Measurements from ENCODE around the gene CCDC24.

Gene CCDC24

DNA sequence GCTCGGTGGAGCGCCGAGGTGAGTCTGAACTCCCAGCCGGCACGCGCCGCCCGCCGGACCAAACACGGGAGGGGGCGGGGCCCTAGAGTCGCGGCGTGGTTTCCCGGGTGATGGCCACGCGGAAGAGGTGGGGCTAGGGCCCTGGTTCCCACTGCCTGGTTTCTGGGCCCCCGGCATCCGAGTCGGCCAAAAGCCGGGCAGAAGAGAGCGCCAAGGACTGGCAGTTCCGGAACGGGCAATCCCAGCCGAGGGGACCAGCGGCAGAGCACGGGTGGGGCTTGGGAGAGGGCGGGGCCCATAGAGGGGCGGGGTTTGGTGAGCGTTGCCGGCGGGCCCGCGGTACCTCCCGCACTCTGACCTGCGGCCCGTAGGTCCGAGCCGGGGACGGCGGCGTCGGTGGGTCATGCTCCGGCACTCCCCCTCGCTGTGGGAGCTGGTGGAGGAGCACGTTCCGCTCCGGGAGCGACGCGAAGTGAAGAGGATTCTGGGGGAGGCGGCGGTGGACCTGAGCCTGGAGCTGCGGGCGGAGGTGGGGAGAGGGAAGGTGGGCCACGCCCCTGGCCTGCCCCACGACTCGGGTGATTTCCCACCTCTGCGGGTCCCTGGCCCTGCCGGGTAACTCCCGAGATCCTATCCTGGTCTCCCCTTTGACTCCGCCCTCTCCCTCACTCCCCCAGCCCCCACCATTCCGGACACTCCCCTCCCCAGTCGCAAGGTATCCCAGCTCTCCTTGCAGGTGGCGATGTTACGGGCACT is at the start of gene CCDC24:
Gene CCDC24 (plus strand): TSS at position 124 of the 756 bp plus-strand sequence. CDS start 280 bp downstream, at position 404.
- DNase-seq, result peak; percentile 88

DNA sequence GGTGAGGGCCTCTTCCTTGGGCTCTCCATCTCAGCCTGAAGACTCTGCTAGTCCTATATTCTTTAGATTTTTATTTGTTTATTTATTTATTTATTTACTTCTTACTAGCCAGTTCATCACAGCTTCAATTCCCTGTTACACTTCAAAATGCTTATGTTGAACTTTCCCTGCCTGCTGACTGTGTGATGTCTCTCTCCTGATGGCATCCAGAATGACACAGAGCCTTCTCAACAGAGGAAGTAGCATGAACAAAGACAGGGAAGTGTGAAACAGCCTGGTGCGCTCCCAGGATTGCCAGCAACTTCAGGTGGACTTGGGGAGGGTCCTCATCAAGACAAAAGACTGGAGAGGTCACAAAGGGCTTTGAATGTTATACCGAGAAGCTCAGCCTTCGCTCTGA is 49.0 kb upstream of the CCDC24 start:
- no peak for DNase-seq

DNA sequence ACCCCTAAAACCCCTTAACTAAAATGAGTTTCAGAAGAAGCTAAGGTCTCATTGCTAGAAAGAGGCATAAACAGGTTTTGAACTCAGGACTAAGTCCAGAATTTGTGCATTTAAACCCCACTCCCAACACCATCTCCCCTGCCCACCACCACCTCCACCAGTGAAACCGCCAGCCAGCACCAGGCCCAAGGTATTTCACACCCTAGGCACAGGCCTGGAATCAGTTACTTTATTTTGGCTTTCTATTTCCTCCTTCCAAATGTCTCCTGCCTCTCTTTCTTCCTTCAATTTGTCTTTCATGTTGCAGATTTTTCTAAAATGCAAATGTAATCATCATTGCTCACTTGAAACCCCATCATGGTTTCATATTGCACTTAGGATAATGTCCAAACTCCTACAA is 46.5 kb upstream of the CCDC24 start:
- no peak for DNase-seq

DNA sequence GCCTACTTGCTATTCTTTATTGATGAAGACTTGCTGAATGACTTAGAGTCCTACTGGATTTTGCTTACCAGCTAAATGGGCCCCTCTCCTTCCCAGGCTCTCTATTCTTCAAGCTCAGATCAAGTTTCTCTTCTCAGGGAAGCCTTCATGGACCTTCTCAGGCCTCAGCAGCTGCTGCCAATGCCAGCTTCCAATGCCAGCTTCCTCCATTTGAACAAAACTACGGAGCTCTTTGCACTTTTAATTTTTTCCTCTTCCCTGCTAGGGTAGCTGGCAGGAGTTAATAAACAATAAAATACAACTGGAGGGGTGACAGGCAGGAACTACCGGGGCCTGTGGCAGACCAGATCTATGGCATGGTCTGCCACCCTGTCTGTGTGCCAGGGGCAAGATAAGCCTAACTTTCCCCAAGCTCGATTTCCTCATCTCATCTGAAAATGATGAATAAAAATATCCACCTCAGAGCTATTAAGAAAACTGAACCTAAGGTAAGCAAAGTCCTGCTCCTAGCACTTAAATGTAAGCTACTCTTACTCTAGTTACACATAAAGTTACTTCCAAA is 45.6 kb upstream of the CCDC24 start:
- no peak for DNase-seq

DNA sequence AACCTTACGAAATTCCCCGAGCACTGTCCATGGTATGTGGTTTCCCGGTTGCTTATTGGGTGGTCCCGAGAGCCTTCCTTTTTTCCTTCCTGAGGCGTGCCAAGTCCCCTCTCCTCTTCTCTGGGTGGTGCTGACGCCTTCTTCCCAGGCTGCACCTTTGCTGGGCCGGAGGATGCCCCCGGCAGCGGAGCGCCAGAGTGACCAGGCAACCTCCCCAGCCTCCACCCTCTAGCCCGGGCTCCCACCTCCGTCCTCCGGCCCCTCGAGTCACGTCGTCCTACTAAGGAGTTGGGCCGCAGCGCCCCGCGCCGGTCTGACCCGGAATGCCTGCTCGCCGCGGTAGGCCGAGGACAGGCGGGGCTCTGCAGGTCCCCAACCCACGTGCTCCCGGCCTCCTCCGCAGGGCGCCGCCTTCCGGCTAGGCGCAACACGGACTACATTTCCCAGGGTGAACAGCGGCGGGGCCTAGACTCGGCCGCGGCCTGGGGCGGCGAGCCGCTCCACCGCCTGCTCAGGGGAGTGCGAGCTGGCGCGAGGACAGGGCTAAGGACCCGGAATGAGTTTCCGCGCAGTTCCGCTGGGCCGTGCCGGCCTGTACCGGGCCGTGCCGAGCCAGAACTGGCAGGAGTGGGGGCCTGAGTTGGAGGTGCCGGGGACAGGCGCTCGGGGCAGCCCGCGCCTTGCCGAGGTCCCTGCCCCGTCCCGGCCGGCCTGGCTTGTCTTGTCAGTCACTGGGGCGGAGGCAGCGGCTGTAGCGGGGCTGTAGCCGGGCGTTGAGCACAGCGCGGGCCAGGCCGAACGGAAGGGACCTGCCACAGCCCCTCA is 45.0 kb upstream of the CCDC24 start, which contains the start of gene IPO13:
Gene IPO13 (plus strand): TSS at position 715 of the 825 bp plus-strand sequence. CDS start 651 bp downstream, outside the sequence.
- DNase-seq, result peak; percentile 97

DNA sequence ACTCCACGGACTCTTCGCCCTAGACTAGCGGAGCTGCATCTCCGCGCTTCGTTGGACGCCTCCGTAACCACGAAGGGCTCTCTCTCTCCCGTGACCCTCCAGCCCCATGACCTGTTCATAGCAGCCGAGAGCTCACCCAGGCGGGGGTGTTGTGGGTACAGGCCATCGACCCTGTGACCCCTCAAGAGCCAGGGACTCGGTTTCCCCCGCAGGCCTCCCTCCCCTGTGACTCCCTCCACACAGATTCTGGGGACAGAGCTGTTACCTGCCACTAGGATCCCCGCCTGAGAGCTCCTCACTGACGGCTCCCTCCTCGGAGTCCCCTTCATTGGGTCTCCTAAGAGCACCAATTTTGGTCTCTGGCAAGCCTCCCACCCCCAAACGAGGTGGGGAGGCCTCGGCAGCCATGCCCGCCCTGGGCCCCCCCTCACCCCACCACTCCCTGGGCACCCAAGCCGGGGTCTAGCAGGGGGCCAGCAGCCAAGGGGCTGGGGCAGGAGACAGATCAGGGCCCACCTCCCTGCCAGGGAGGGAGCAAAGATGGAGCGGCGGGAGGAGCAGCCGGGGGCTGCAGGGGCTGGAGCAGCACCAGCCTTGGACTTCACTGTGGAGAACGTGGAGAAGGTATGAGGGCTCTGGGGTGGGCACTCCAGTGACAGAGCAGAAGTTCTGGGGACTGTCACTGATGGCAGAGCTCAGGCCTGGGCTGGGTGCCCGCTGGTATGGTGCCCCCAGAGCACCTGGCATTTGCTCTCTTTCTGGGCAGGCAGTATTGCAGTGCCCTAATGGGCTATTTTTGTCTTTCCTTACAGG is 44.1 kb upstream of the CCDC24 start:
- DNase-seq, result no peak

DNA sequence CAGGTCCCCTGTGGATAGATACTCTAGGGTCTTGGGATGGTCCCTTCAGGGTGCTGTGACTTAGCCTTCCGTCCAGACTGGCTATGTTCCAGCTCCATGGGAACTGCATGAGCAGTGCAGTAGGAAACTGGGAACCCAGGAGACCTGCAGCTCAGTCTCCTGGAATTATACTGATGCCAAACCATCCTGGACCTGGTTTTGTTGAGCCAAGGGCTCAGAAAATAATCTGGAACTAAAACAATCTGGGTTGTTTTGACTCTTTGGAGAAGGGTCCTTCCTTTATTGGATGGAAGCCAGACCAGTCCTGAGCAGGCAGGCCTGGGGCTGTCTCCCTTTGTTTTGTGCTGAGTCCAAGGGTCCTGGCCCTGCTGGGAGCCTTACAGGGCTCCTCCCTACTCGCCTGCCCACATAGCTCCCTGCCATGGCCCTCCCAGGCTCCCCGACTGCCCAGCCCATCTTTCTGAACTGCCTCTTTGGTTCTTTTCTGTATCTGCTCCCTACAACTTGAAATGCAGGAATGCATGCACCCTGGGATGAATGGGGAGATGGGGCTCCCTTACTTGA is 43.4 kb upstream of the CCDC24 start:
- DNase-seq, result no peak

DNA sequence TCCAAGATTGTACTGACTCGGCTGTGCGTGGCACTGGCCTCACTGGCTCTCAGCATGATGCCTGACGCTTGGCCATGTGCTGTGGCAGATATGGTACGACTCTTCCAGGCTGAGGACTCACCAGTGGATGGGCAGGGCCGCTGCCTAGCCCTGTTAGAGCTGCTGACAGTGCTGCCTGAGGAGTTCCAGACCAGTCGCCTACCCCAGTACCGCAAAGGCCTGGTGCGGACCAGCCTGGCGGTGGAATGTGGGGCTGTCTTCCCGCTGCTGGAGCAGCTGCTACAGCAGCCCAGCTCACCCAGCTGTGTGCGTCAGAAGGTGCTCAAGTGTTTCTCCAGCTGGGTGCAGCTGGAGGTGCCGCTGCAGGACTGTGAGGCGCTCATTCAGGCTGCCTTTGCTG is 41.7 kb upstream of the CCDC24 start:
- DNase-seq, result no peak

DNA sequence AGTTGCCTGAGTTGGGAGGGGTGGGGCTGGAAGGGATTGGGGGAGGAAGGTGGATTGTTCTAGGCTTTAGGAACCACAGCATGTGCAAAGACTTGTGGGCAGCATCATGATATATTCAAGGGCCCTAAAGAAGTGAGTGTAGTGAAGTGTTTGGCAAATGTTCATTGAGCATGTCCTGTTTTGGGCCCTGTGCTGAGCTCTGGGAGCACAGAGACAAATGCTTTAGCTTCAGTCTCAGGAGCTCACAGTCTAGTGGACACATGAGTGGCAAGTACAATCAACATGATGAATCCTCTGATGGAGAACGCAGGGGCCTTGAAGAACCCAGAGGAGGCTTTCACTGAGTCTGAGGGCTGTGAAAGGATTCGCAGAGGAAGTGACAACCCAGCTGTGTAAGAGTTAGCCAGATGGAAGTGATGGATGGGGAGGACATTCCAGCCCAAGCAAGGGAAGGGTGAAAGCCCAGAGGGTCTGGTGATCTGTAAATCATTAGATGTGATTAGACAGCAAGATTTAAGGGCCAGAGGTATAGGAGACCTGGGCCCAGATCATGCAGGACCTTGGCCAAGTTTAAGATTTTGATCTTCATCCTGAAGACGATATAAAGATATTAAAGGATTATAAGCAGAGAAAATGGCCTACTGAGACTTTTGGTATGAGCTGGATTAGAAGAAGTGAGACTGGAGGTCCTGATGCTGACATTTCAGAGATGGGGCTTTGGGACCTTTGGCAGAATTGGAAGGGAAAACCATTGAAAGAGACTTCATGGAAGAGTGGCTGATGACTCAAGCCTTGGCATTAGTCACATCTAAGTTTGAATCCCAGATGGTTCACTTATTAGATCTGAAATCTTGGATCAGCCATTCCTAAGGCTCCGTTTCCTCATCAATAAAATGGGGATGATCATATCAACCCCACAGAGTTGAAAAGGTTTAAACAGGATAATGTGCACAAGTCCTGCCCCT is 40.1 kb upstream of the CCDC24 start:
- no peak for DNase-seq

DNA sequence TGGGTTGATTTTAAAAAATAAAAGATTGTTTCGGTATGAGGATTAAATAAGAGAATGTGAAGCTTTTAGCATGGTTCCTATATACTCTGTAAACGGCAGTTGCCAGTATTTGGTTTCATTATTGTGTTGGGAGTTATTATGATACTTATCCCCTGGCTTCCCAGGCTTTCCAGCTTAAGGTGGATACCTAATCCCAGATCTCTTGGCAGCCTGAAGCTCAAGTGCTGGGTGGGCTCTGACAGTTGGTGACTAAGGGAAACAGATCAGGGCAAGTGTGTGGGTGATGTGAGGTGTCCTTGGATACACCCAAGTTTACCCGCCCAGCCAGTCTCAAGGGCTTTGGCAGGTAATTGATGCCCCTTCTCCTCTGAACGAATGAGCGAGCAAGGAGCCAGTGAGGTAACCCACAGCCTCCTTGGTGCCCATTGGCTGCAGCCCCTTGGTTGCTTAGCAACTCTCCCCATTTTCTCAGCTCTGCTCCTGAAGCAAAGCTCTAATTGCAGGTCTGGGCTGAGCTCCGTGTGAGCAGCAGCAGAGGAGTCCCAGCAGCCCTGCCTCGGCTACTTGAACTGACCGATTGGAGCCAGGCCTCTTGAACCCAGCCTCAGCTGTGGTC is 38.6 kb upstream of the CCDC24 start:
- DNase-seq, result no peak

DNA sequence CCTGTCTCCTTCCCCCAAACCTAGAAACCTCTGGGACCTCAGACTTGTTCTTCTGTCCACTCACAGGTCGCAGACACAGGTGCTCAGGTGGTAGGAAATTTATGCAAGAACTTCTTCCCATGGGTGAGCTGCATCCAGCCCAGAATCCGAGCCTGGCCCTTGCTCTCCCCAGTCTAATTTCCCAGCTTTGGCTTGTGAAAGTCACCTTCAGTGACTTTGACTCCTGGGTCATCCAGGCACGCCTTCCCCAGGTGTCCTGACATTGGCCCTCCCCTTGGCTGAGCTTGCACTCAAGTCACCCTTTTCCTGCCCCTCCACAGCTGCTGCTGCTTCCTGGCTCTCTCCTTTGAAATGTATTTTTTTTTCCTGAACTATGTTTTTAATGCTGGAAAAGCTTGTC is 38.0 kb upstream of the CCDC24 start:
- no peak for DNase-seq

DNA sequence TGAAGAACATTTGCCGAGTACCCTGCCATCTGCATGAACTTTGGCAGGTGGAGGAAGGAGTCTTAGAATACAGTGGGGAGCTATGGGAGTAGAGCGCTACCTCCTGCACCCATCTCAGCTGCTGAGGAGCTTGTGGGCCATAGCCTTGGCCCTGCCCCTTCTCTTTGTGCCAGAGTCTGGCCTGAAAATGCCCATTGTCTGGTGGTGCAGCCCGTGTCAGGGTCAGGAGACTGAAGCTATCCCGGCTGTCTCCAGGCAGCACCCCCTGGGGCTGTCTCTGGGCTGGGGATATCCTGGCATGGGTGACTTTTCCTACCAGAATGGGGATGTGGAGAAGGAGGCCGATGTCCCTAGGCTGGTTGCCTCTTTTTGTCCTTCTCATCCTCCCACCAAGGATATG is 37.4 kb upstream of the CCDC24 start:
- no peak for DNase-seq

DNA sequence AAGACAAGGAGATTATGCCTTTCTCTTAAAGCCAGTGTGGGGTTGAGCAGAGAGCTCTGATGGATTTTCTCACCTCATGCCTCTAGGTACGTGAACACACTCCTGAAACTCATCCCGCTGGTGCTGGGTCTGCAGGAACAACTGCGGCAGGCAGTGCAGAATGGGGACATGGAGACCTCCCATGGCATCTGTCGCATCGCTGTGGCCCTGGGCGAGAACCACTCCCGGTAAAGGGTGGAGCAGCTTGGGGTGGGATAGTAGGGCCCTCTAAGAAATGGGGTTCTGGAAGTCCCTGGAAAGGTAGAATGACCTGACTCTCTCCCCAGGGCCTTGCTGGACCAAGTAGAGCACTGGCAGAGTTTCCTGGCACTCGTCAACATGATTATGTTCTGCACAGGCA is 35.2 kb upstream of the CCDC24 start:
- no peak for DNase-seq

DNA sequence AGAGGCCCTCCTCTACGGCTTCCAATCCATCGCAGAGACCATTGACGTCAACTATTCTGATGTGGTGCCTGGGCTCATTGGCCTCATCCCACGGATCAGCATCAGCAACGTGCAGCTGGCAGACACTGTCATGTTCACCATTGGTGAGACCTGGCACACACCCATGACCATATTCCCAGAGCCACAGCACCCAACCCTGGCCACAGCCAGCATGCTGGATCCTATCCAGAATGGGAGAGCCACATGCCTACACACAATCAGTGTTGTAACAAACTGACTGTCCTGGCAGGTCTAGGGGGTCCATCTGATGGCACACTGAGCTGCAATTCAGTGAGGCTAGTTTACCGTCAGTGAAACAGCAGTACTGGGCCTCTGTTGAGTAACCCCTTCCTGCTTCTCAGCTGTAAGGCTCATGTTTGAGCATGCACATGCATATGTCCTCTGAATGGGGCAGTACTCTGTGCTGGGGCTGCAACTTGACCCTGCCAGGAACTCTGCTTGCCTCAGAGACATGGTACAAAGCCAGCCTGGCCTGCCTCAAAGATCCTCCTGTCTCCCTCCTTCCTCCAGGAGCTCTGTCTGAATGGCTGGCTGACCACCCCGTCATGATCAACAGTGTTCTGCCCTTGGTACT is 33.9 kb upstream of the CCDC24 start:
- no peak for DNase-seq

DNA sequence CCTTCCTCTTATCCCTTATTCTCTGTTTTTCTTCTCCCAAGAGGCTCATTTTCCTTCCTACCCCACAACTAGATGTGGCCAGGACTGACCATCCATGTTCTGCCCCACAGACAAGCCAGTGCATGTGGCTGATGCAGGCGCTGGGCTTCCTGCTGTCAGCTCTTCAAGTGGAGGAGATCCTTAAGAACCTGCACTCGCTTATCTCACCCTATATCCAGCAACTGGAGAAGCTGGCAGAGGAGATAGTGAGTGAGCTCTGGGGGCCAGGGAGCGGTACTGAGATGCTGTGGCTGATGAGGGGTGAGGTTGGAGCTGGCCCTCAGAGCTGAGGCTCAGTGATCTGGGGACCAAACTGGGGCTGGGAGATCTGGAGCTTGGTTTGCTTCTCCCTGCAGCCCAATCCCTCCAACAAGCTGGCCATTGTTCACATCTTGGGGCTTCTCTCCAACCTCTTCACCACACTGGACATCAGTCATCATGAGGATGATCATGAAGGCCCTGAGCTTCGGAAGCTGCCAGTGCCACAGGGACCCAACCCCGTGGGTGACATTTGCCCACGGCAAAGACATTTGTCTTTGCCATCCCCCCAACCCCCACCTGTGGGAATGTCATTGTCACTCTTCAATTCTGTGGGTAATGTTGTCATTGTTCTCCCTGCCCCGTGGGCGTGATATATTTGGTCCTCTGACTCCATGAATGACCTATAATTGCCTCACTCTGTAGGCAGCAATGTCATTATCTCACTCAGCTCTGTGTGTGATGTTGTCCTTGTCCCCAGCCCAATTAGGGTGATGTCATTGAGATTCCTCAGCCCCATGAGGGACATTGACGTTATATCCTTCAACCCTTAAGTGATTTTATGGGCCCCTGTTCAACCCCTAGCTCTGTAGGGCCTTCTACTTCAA is 32.8 kb upstream of the CCDC24 start:
- DNase-seq, result no peak

DNA sequence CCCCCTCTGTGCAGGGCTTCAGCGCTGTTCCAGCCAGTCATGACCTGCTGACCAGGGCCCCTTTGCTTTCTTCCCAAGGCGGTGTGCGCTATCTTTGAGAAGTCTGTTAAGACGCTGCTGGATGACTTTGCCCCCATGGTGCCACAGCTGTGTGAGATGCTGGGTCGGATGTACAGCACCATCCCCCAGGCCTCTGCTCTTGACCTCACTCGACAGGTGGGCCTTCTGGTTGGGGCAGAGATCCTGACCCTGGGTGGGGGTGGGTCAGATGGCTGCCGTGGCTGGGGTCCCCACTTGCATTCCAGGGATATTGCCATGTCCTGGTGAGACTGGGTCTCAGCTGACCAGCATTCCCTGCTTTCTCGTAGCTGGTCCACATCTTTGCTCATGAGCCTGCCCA is 30.6 kb upstream of the CCDC24 start:
- DNase-seq, result no peak

DNA sequence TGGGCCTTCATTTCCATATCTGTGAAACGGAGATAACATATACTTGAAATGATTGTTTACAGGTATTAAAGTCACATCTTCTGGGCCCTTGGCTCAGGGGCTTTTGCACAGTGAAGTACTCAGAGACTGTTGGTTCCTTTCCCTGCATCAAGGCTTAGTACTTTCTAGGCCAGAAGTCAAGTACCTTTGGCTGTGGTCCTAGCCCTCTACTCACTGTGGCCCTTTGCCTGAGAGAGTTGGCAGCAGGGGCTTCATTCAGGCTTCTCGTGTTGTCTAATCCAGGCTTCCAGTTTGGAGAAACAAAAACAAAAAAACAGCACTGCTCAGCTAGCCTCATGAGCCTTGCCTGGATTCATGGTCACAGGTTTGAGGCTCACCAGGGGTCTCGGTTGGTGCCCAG is 29.7 kb upstream of the CCDC24 start:
- DNase-seq, result no peak

DNA sequence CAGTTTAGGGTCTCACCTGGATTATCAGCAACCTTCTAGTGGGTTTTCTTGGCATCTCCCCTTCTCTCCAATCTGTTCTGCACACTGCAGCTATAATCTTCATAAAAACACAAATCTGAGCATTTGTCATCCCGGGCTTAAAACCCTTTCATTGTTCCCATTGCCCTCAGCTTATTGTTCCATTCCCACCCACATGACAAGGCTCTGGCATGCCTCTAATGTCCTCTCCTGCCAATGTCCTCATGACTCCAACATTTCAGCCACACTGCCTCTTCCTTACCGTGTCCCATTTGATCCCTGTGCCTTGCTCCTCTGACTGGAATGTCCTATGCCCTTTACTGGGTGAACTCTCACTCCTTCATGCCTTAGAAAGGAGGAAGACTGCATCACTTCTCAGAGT is 29.1 kb upstream of the CCDC24 start:
- DNase-seq, result no peak

DNA sequence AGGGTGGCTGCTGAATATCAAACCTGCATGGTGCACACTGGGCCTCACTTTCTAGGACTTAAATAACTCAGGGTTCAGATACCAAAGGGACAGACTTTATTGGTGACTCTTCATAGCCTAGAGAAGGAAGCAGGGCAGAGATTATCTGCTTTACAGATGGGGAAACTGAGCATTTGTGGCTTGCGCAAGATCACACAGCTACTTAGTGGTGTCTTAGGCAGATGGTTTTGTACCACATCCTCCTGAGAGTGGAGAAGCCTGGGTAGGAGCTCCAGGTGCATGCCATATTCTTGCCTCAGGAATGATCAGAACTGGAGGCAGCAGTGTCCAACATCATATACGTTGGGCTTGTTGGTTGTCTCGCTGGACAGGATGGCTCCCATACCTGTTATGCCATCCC is 28.4 kb upstream of the CCDC24 start:
- no peak for DNase-seq

Data from stimulated activated CD4-positive, alpha-beta T cell treated with anti-CD3 and anti-CD28 coated beads, Interleukin-15, amount 100 ng/mL, for 24 hours (primary cell).